Daoy (cell line): ENCODE results near the gene CCDC9. TPM values are rescaled to one million over a fixed set of nuclear protein-coding genes. Genes with fewer than 3 reads are reported as not detected.
"Not testable (repeated sequence)": the region's sequence is repeated elsewhere in the genome, so short reads cannot be mapped to it uniquely, and the experiment has no call there.

Source experiments
- DNase-seq: peaks from one replicate; pipeline ENCODE4 v3.0.0-alpha.2; 2015; ENCODE audit warnings: low read depth
- total RNA-seq: library from RNA; depleted of rRNA; stranded (reverse); fragments of >200 nt; shearing (Covaris generic); gene quantifications from 2 replicates; pipeline ENCODE4 v1.2.3, GENCODE V29; 2014; rRNA removed

CCDC9 gene
- total RNA-seq, 1 experiment from 2014 or later, result 8.6 TPM

DNA sequence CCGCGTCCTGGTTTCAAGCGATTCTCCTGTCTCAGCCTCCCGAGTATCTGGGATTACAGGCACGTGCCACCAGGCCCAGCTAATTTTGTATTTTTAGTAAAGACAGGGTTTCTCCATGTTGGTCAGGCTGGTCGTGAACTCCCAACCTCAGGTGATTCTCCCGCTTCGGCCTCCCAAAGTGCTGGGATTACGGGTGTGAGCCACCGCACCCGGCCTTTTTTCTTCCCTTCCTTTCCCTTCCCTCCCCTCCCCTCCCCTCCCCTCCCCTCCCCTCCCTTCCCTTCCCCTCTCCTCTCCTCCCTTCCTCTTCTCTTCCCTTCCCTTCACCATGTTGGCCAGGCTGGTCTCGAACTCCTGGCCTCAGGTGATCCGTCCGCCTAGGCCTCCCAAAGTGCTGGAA lies 44.5 kb downstream of the CCDC9 start:
- not testable (repeated sequence) for DNase-seq

- no peak for DNase-seq
Observed at GRCh38 chr19:47302249-47302648, 45.9 kb downstream of the CCDC9 start.

DNA sequence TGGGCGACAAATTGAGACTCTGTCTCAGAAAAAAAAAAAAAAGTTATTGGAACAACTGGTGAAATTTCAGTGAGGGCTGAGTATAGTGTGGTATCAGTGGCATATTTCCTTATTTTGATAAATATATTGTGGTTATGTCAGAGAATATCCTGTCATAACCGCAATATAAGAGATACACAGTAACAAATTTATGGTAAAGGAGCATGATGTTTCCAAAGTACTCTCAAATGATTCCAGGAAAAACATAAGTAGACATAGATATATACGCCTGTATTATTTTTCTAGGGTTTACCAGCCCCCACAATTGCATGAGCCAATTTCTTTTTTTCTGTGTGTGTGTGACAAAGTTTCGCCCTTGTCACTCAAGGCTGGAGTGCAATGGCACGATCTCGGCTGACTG lies 47.6 kb downstream of the CCDC9 start:
- no peak for DNase-seq

GRCh38 chr19:47305309-47305751 lies 49.0 kb downstream of the CCDC9 start:
- DNase-seq, result peak; percentile 80

DNA sequence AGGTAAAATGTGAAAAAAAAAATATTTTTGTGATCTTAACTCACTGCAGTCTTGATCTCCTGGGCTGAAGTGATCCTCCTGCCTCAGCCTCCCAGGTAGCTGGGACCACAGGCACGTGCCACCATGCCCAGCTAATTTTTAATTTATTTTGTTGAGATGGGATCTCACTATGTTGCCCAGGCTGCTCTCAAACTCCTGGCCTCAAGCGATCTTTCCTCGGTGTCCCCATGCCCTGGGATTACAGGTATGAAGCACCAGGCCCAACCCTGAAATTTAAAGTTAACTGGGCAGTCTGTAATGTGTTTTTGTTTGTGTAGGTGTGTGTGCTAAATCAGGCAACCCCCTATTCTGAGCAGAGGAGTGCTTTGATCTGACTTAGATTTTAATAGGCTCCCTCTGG lies 50.0 kb downstream of the CCDC9 start:
- no peak for DNase-seq

- DNase-seq, result no peak
Observed at GRCh38 chr19:47309038-47309437, 52.7 kb downstream of the CCDC9 start.

DNA sequence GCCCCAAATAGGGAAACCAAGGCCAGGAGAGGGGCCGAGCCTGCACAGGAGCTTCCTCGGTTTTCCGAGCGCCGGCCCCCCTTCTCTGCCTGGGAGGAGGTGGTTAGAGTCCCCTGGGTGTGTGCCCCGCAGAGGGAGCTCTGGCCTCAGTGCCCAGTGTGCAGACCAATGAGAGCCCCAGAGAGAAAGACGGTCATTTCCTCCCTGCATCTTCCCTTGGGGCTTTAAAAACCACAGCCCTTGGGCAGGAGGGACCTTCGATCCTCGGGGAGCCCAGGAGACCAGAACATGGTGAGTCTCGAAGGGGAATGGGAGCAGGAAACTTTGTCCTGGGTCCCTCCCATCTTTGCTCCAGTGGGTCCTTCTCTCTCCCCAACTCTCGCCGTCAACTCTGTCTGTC lies 53.3 kb downstream of the CCDC9 start, which contains the start of gene C5AR1:
C5AR1 (plus strand) TSS at position 254 of the 400 bp plus-strand sequence; CDS start at position 289, 35 bp downstream.
- DNase-seq, result no peak

DNA sequence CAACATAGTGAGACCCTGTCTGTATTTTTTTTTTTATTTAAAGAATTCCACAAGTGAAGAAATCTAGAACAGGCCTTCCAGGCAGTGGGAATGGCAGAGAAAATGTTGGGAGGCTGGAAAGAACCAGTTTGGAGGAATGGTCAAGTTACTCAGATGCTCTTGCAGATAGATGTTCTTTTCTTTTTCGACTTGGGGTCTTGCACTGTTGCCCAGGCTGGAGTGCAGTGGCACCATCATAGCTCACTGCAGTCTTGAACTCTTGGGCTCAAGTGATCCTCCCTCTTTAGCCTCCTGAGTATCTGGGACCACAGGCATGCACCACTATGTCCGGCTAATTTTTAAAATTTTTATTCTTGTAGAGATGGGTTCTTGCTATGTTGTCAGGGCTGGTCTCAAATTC lies 54.0 kb downstream of the CCDC9 start:
- no peak for DNase-seq

GRCh38 chr19:47310819-47311218 lies 54.5 kb downstream of the CCDC9 start:
- peak; percentile 49 for DNase-seq

- no peak for DNase-seq
Observed at GRCh38 chr19:47312366-47313006, 56.2 kb downstream of the CCDC9 start.

- no peak for DNase-seq
Observed at GRCh38 chr19:47313754-47314295, 57.5 kb downstream of the CCDC9 start.

DNA sequence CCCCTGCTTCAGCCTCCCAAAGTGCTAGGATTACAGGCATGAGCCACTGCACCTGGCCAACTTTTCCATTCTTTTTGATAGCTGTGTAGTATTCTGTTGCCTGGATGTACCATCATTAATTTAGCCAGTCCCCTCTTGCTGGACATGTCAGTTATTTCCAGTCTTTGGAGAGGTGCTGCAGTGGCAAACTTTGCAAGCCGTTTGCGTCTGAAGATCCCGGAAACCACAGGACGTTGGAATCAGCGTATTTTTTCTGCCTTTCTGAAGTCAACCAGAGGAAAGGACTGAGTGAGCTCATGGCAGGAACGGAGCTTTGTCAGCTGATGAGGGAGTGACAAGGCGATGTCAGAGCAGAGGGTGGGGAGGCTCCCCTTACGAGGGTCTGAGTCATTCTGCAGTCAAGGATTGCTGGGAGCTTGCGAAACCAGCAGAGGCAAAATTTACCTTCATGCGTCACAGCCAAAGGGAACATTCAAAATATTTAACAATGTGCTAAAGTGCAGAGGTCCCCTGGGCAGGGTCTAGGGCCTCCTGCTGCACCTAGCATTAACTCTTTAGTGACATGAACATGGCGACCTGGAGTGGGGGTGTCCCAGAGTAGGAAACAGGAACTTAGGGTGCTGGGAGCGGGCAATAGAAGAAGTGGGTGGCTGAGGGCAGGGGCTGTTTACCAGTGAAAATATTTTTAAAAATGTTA lies 58.9 kb downstream of the CCDC9 start:
- peak; percentile 92 for DNase-seq

- no peak for DNase-seq
Observed at GRCh38 chr19:47316513-47316912, 60.2 kb downstream of the CCDC9 start.

DNA sequence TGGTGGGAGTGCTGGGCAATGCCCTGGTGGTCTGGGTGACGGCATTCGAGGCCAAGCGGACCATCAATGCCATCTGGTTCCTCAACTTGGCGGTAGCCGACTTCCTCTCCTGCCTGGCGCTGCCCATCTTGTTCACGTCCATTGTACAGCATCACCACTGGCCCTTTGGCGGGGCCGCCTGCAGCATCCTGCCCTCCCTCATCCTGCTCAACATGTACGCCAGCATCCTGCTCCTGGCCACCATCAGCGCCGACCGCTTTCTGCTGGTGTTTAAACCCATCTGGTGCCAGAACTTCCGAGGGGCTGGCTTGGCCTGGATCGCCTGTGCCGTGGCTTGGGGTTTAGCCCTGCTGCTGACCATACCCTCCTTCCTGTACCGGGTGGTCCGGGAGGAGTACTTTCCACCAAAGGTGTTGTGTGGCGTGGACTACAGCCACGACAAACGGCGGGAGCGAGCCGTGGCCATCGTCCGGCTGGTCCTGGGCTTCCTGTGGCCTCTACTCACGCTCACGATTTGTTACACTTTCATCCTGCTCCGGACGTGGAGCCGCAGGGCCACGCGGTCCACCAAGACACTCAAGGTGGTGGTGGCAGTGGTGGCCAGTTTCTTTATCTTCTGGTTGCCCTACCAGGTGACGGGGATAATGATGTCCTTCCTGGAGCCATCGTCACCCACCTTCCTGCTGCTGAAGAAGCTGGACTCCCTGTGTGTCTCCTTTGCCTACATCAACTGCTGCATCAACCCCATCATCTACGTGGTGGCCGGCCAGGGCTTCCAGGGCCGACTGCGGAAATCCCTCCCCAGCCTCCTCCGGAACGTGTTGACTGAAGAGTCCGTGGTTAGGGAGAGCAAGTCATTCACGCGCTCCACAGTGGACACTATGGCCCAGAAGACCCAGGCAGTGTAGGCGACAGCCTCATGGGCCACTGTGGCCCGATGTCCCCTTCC lies 63.9 kb downstream of the CCDC9 start:
- DNase-seq, result no peak

Other genes starting within 250 kb of the CCDC9 start
- gene NPAS1, start 236.7 kb upstream of the CCDC9 start, total RNA-seq, result 0.27 TPM in 1 of 2 replicates, not detected in the other
- gene TMEM160, start 207.9 kb upstream of the CCDC9 start, total RNA-seq, result 46.5 and 55.0 TPM in 2 replicates
- gene ZC3H4, start 142.7 kb upstream of the CCDC9 start, total RNA-seq, result 4.0 and 11.4 TPM in 2 replicates
- 289 and 321 TPM in 2 replicates for gene SAE1, start 125.7 kb upstream of the CCDC9 start, total RNA-seq
- 0.86 and 2.2 TPM in 2 replicates for gene BBC3, start 25.3 kb upstream of the CCDC9 start, total RNA-seq
- gene INAFM1, start 18.4 kb downstream of the CCDC9 start, total RNA-seq, result 3.5 and 6.0 TPM in 2 replicates
- not detected in 2 replicates for gene C5AR1, start 53.3 kb downstream of the CCDC9 start, total RNA-seq
- gene C5AR2, start 75.7 kb downstream of the CCDC9 start, total RNA-seq, result 0.17 TPM in 1 of 2 replicates, not detected in the other
- 29.7 and 30.5 TPM in 2 replicates for gene DHX34, start 92.8 kb downstream of the CCDC9 start, total RNA-seq
- gene MEIS3, start 163.0 kb downstream of the CCDC9 start, total RNA-seq, result 0.63 and 2.9 TPM in 2 replicates
- gene SLC8A2, start 215.4 kb downstream of the CCDC9 start, total RNA-seq, result 0.40 TPM in 1 of 2 replicates, not detected in the other
- 3.3 and 6.5 TPM in 2 replicates for gene KPTN, start 227.7 kb downstream of the CCDC9 start, total RNA-seq